Measurements from ENCODE around the gene REEP6. TPM values are rescaled to one million over a fixed set of nuclear protein-coding genes. Genes with fewer than 3 reads are reported as not detected.

Gene REEP6
- total and polyA plus RNA-seq, 2 donors (not counting 3 experiments of a cell fraction or from before 2014, with no cell fraction given), result 1.3 to 1.5 TPM

GRCh38 chr19:1456121-1456900, 34.7 kb upstream of the REEP6 start:
- dilution Hi-C loops (cut with MboI; ENCODE audit: extremely low pct_ligation_motif_present, low sequenced_read_pairs), result no loop called here
- Histone ChIP-seq H3K27me3 (ENCODE audit: control insufficient read depth in 2 of 2, insufficient read depth in 2 of 2, low read length in 2 of 2) (peaks cover 21 to 27% of the 10 kb centered on the region in 2 experiments), H3K4me1 (ENCODE audit: control insufficient read depth, extremely low read depth, insufficient read depth, low read length) (no peaks in the 10 kb centered on the region), H3K4me2 (ENCODE audit: insufficient read depth, low read length) (no peak overlapping the region), H3K9me3 (replicated peaks; ENCODE audit: control insufficient read depth, insufficient read depth, low read length) (no peaks in the 10 kb centered on the region), H3K27ac (ENCODE audit: insufficient read depth, low read depth, low read length) (no peak overlapping the region), H3K9ac (replicated peaks; ENCODE audit: extremely low read depth, insufficient read depth, low read length) (no peak overlapping the region), H3K79me2 (ENCODE audit: control insufficient read depth, insufficient read depth, low read length) (no peaks in the 10 kb centered on the region), H3K9me1 (replicated peaks; ENCODE audit: control insufficient read depth, extremely low read depth, insufficient read depth, low read length) (no peaks in the 10 kb centered on the region), H3K36me3 (ENCODE audit: control insufficient read depth in 2 of 2, extremely low read depth in 1 of 2, insufficient read depth in 2 of 2, low read length in 2 of 2) (no peaks in the 10 kb centered on the region), H3K4me3 (replicated peaks in 1 of 3; ENCODE audit: insufficient read depth in 1 of 3, low read depth in 1 of 3, low read length in 3 of 3) (no peak overlapping the region), H4K20me1 (replicated peaks; ENCODE audit: control insufficient read depth, extremely low read depth, insufficient read depth, low read length) (no peaks in the 10 kb centered on the region), H2AFZ (ENCODE audit: low read depth, low read length) (no peak overlapping the region)
- BruUV-seq (replicated peaks), result no TSS peak
- intact Hi-C loops (cut with micrococcal nuclease), result no loop called here
- ChIA-PET POLR2A (no interaction called here), CTCF (interaction anchor here (2.0 to 3.7 kb wide), 2 partner anchors 10 to 12 kb away, joined by 11 to 28 read pairs; no protein-coding TSS in a partner anchor)
- no peak for TF ChIP-seq FOS (IDR thresholded peaks at IDR 0.05; ENCODE audit: borderline replicate concordance, insufficient read depth, low read length)
- TF ChIP-seq JUN (IDR thresholded peaks at IDR 0.05; ENCODE audit: borderline replicate concordance, insufficient read depth, insufficient read length, low read depth), result no peak
- TF ChIP-seq EZH2 (IDR thresholded peaks at IDR 0.05; ENCODE audit: borderline replicate concordance, low read depth, low read length, severe bottlenecking), result no peak
- TF ChIP-seq, protein P1, sequence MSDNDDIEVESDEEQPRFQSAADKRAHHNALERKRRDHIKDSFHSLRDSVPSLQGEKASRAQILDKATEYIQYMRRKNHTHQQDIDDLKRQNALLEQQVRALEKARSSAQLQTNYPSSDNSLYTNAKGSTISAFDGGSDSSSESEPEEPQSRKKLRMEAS (IDR thresholded peaks at IDR 0.05; ENCODE audit: insufficient read depth, insufficient read length), result no peak
- TF ChIP-seq, protein P2, sequence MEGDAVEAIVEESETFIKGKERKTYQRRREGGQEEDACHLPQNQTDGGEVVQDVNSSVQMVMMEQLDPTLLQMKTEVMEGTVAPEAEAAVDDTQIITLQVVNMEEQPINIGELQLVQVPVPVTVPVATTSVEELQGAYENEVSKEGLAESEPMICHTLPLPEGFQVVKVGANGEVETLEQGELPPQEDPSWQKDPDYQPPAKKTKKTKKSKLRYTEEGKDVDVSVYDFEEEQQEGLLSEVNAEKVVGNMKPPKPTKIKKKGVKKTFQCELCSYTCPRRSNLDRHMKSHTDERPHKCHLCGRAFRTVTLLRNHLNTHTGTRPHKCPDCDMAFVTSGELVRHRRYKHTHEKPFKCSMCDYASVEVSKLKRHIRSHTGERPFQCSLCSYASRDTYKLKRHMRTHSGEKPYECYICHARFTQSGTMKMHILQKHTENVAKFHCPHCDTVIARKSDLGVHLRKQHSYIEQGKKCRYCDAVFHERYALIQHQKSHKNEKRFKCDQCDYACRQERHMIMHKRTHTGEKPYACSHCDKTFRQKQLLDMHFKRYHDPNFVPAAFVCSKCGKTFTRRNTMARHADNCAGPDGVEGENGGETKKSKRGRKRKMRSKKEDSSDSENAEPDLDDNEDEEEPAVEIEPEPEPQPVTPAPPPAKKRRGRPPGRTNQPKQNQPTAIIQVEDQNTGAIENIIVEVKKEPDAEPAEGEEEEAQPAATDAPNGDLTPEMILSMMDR (IDR thresholded peaks at IDR 0.05; ENCODE audit: extremely low read depth in 1 of 2, insufficient read depth in 1 of 2, low read depth in 1 of 2, low read length in 2 of 2), result no peak
- TF ChIP-seq MYC (IDR thresholded peaks at IDR 0.05; ENCODE audit: low read depth, low read length), result no peak
- no peak for TF ChIP-seq POLR2AphosphoS5 (IDR thresholded peaks at IDR 0.05; ENCODE audit: insufficient read depth, low read depth, low read length)
- no peak for TF ChIP-seq GATA2 (IDR thresholded peaks at IDR 0.05; ENCODE audit: insufficient read depth, insufficient read length, low read depth, low read length)
- no peak for FAIRE-seq
- no peak for DNase-seq (ENCODE audit: low read depth, low spot score)
